Upper lobe of left lung (tissue), 6 donors: Measurements from ENCODE around the gene PKP1. TPM values are rescaled to one million over a fixed set of nuclear protein-coding genes. Genes with fewer than 3 reads are reported as not detected.

Source experiments
- ATAC-seq, 2 donors: fragments of 200-7000 bp; cut with Tn5 transposase; one replicate each; pipeline ENCODE4 v1.9.1; 2022; ENCODE audit warnings: mild to moderate bottlenecking in 2 of 2, moderate library complexity in 2 of 2; ENCODE audit not compliant: low FRiP score in 2 of 2
- DNase-seq, 2 donors: peaks; one replicate each; pipeline ENCODE4 v3.0.0-alpha.2; 2019 to 2020
- H3K27ac ChIP-seq, 4 donors: fragments of 200-600 bp; sonication (generic); one replicate each; pipeline ENCODE4 v1.5.1; 2016 to 2019
- H3K27me3 ChIP-seq, 4 donors: fragments of 200-600 bp; sonication (generic); one replicate each; pipeline ENCODE4 v1.5.1; 2017 to 2019
- H3K36me3 ChIP-seq, 4 donors: fragments of 200-600 bp; sonication (generic); one replicate each; pipeline ENCODE4 v1.5.1; 2016 to 2019
- H3K4me1 ChIP-seq, 4 donors: fragments of 200-600 bp; sonication (generic); one replicate each; pipeline ENCODE4 v1.5.1; 2018 to 2019
- H3K4me3 ChIP-seq, 4 donors: fragments of 200-600 bp; sonication (generic); one replicate each; pipeline ENCODE4 v1.5.1; 2017 to 2019; ENCODE audit warnings: mild to moderate bottlenecking in 2 of 4, moderate library complexity in 1 of 4
- H3K9me3 ChIP-seq, 4 donors: fragments of 200-600 bp; sonication (generic); one replicate each; pipeline ENCODE4 v1.5.1; 2018 to 2019
- CTCF ChIP-seq, 6 experiments: fragments of 450-650 bp in 4 of 6; fragments of 200-600 bp in 2 of 6; sonication (generic) in 2 of 6; IDR thresholded peaks; one replicate each; pipeline ENCODE4 v1.5.1; 2016 to 2019; ENCODE audit warnings: antibody characterized with exemption in 6 of 6
- EP300 ChIP-seq, 4 donors: sonication (generic); formaldehyde crosslinking; IDR thresholded peaks; one replicate each; pipeline ENCODE4 v1.5.1; 2017; ENCODE audit warnings: antibody characterized with exemption in 4 of 4, control low read depth in 2 of 4
- POLR2A ChIP-seq, 4 donors: fragments of 450-650 bp; IDR thresholded peaks; one replicate each; pipeline ENCODE4 v1.5.1; 2016 to 2017; ENCODE audit warnings: antibody characterized with exemption in 4 of 4, mild to moderate bottlenecking in 2 of 4
- POLR2AphosphoS5 ChIP-seq, 2 donors: sonication (generic); formaldehyde crosslinking; IDR thresholded peaks; one replicate each; pipeline ENCODE4 v1.5.1; 2017; ENCODE audit warnings: antibody characterized with exemption in 2 of 2
- WGBS, 2 donors: methylation state at CpG; one replicate each; pipeline ENCODE4 v1.1.5; 2017 to 2018; 5-methylcytosine and 5-hydroxymethylcytosine counted together
- total RNA-seq, 6 donors: library from RNA; depleted of rRNA in 4 of 6; stranded (reverse); fragments of >200 nt in 4 of 6; gene quantifications; one replicate each; pipeline versions ENCODE4 v1.1.0 to v1.2.1, GENCODE V29; 2016 to 2021
- donor health status: DM: no; HTN: no; CAD: no; lungs with moderate emphysema.
- donor health status: DM: no; HTN: yes; CAD: no; lungs with severe emphysema.

Gene PKP1
- total RNA-seq, 6 donors from 2014 or later: 0.86 to 4.9 (median 2.5) TPM

GRCh38 chr1:201258763-201259230 lies 24.5 kb upstream of the PKP1 start:
- WGBS, 2 donors: 92 to 94% methylated on average over 14 of the region's 14 CpGs
- H3K4me1 ChIP-seq: peaks cover 11 to 13% (median 12%) of the 10 kb centered on the region in 4 donors
- H3K36me3 ChIP-seq: no peaks in the 10 kb centered on the region
- no peaks in the 10 kb centered on the region for H3K27me3 ChIP-seq
- H3K9me3 ChIP-seq: no peaks in the 10 kb centered on the region
- no peak overlapping the region for H3K4me3 ChIP-seq
- DNase-seq: peak in 1 of 2 donors; percentile 41
- H3K27ac ChIP-seq: no peak overlapping the region
- TF ChIP-seq EP300 (IDR thresholded peaks at IDR 0.05): no peak
- TF ChIP-seq CTCF (IDR thresholded peaks at IDR 0.05): no peak
- no peak for TF ChIP-seq POLR2AphosphoS5 (IDR thresholded peaks at IDR 0.05)
- TF ChIP-seq POLR2A (IDR thresholded peaks at IDR 0.05): no peak
- ATAC-seq: no peak

GRCh38 chr1:201259476-201260235 lies 23.6 kb upstream of the PKP1 start:
- no peaks in the 10 kb centered on the region for H3K36me3 ChIP-seq
- DNase-seq (peak in 1 of 2 donors; percentile 82), ATAC-seq (peak; percentile 27 to 44)
- H3K27ac ChIP-seq: no peak overlapping the region
- peak in 3 of 6 experiments; percentile 5 to 29 (median 10) for TF ChIP-seq CTCF (IDR thresholded peaks at IDR 0.05)
- TF ChIP-seq POLR2AphosphoS5 (IDR thresholded peaks at IDR 0.05): no peak
- H3K4me3 ChIP-seq: peak overlapping the region in 3 of 4 donors; percentile 5 to 16 (median 9)
- peaks cover 11 to 13% (median 12%) of the 10 kb centered on the region in 4 donors for H3K4me1 ChIP-seq
- no peaks in the 10 kb centered on the region for H3K9me3 ChIP-seq
- H3K27me3 ChIP-seq: no peaks in the 10 kb centered on the region
- 13 to 15% methylated on average over 10 to 15 of the region's 28 CpGs for WGBS, 2 donors

- WGBS, 2 donors: 33 to 41% methylated on average over 11 of the region's 11 CpGs
- no peaks in the 10 kb centered on the region for H3K27me3 ChIP-seq
- H3K36me3 ChIP-seq: no peaks in the 10 kb centered on the region
- H3K9me3 ChIP-seq: no peaks in the 10 kb centered on the region
- TF ChIP-seq POLR2AphosphoS5 (IDR thresholded peaks at IDR 0.05): no peak
- TF ChIP-seq EP300 (IDR thresholded peaks at IDR 0.05): no peak
- no peak for TF ChIP-seq POLR2A (IDR thresholded peaks at IDR 0.05)
- TF ChIP-seq CTCF (IDR thresholded peaks at IDR 0.05): no peak
- no peak overlapping the region for H3K27ac ChIP-seq
- DNase-seq: no peak
- H3K4me3 ChIP-seq: peak overlapping the region in 3 of 4 donors; percentile 5 to 16 (median 9)
- peak in 1 of 2 donors; percentile 73 for ATAC-seq
- H3K4me1 ChIP-seq: peaks cover 11 to 13% (median 12%) of the 10 kb centered on the region in 4 donors
Observed at GRCh38 chr1:201260236-201260590, 23.1 kb upstream of the PKP1 start.

GRCh38 chr1:201260648-201261311 lies 22.5 kb upstream of the PKP1 start:
- Histone ChIP-seq H3K9me3 (no peaks in the 10 kb centered on the region), H3K4me3 (no peak overlapping the region), H3K27me3 (no peaks in the 10 kb centered on the region), H3K27ac (no peak overlapping the region), H3K4me1 (peaks cover 11 to 13% (median 12%) of the 10 kb centered on the region in 4 donors), H3K36me3 (no peaks in the 10 kb centered on the region)
- ATAC-seq: no peak
- DNase-seq: no peak
- no peak for TF ChIP-seq POLR2A (IDR thresholded peaks at IDR 0.05)
- no peak for TF ChIP-seq CTCF (IDR thresholded peaks at IDR 0.05)
- TF ChIP-seq EP300 (IDR thresholded peaks at IDR 0.05): no peak
- TF ChIP-seq POLR2AphosphoS5 (IDR thresholded peaks at IDR 0.05): no peak
- WGBS, 2 donors: 88 to 95% methylated on average over 8 of the region's 8 CpGs
